NT2/D1 (cell line): Measurements from ENCODE around the gene GP1BB.

Experiments
- DNase-seq: peaks from one replicate; pipeline ENCODE4 v3.0.0-alpha.2; 2011; ENCODE audit warnings: low read depth, low spot score
- H3K27me3 ChIP-seq: 2 replicates; pipeline ENCODE4 v1.6.0; 2011; ENCODE audit warnings: mild to moderate bottlenecking; ENCODE audit not compliant: insufficient read length, insufficient read depth
- H3K36me3 ChIP-seq: 2 replicates; pipeline ENCODE4 v1.6.1; 2011; ENCODE audit warnings: mild to moderate bottlenecking, low read length, mixed read lengths; ENCODE audit not compliant: insufficient read depth, insufficient read length
- H3K4me1 ChIP-seq: 2 replicates; pipeline ENCODE4 v1.5.1; 2011; ENCODE audit not compliant: insufficient read depth, insufficient read length
- H3K4me3 ChIP-seq: 2 replicates; pipeline ENCODE4 v1.5.1; 2011; ENCODE audit warnings: low read depth; ENCODE audit not compliant: insufficient read length
- H3K9ac ChIP-seq: 2 replicates; pipeline ENCODE4 v1.6.0; 2011; ENCODE audit warnings: low read depth; ENCODE audit not compliant: insufficient read length
- H3K9me3 ChIP-seq: 2 replicates; pipeline ENCODE4 v1.5.1; 2011; ENCODE audit warnings: mild to moderate bottlenecking, low read length; ENCODE audit not compliant: insufficient read depth
- SUZ12 ChIP-seq: IDR thresholded peaks from 2 replicates; pipeline ENCODE4 v1.6.1; 2011; ENCODE audit not compliant: insufficient read length, insufficient read depth; ENCODE audit errors: extremely low read depth
- YY1 ChIP-seq: IDR thresholded peaks from 2 replicates; pipeline ENCODE4 v1.6.1; 2011; ENCODE audit not compliant: insufficient read length, insufficient read depth
- ZNF274 ChIP-seq: IDR thresholded peaks from 2 replicates; pipeline ENCODE4 v1.6.1; 2011; ENCODE audit warnings: mild to moderate bottlenecking, low read depth, low read length

The GP1BB gene

DNA sequence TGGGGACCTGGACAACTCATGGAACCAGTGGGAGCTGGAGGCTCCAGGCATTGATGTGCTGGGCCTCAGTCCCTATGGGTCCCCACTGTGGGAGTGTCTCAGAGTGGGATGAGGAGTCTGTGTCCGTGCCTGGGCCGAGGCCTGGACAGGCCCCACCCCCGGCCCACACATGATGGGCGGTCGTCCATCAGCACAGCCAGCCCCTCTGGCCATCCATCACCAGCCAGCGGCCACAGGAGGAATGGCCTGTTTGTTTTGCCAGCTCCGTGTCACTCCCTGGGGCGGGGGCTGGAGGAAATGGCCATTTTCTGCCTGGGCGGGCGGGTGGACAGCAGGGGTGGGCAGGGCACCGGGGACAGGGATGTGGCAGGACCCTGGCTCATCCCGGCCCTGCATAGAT, 24.2 kb downstream of the GP1BB start:
- Histone ChIP-seq H3K4me3 (no peak overlapping the region), H3K9me3 (no peaks in the 10 kb centered on the region), H3K27me3 (no peaks in the 10 kb centered on the region), H3K36me3 (no peaks in the 10 kb centered on the region), H3K4me1 (peaks cover 17% of the 10 kb centered on the region), H3K9ac (no peak overlapping the region)
- no peak for DNase-seq
- TF ChIP-seq YY1, result no peak
- TF ChIP-seq ZNF274, result no peak
- no peak for TF ChIP-seq SUZ12

DNA sequence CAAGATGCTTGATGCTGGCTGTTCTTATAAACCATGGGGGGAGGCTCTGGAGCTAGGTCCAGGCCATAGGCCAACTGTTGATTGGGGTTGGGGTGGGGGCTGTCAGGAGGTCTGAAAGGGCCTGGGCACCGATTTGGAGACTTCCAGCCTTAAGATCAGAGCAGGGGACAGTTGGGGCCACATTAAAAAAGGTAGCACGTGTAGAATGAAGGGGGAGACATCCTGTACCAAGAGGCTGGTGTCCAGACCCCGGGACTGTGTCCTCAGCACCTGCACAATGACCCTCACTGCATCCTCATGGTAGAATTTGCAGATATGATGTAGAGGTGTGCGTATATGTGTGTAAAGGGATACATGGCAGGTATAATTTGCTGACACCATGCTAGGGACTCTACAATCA, 24.8 kb downstream of the GP1BB start:
- no peak overlapping the region for H3K9ac ChIP-seq

DNA sequence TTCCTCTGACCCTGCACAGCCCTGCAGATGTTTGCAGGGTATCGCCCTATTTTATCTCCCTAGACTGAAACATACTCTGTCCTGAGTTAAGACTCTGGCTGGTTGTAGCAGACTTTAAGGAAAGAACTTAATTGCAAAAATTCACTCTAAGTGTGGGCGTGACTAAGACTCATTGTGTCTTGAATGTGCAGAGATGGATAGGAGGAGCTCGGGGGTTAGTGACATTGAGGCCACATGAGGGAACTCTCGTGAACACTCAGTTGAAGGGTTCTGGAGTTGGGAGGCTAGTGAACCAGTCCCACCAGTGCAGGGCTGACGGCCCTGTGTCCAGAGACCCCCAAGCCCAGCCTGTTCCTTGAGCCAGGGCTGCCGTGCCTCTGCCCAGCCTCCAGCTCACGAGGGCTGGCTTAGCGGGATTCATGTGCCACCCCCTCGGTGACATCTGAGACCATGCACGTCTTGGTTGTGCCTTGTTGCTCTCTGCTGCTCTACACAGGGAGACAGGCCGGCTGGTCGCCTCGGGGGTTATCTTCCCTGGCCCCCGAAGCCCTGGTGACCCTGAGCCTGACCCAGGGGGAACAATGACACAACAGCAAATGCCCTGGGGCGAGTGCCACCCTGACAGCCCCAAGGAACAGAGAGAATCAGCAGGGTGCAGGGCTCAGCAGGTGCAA, 25.8 kb downstream of the GP1BB start:
- H3K9me3 ChIP-seq, result no peaks in the 10 kb centered on the region
- no peaks in the 10 kb centered on the region for H3K36me3 ChIP-seq
- no peak for DNase-seq
- peaks cover 13% of the 10 kb centered on the region for H3K27me3 ChIP-seq
- H3K4me1 ChIP-seq, result peaks cover 25% of the 10 kb centered on the region
- TF ChIP-seq SUZ12, result no peak
- TF ChIP-seq ZNF274, result no peak
- TF ChIP-seq YY1, result no peak
- H3K9ac ChIP-seq, result no peak overlapping the region
- no peak overlapping the region for H3K4me3 ChIP-seq

More for the DNA sequence above, 24.8 kb downstream of the GP1BB start:
- no peaks in the 10 kb centered on the region for H3K36me3 ChIP-seq
- TF ChIP-seq YY1 (no peak), ZNF274 (no peak), SUZ12 (no peak)
- DNase-seq, result no peak
- H3K9me3 ChIP-seq, result no peaks in the 10 kb centered on the region
- H3K27me3 ChIP-seq, result peaks cover 3% of the 10 kb centered on the region
- peaks cover 22% of the 10 kb centered on the region for H3K4me1 ChIP-seq
- H3K4me3 ChIP-seq, result no peak overlapping the region

DNA sequence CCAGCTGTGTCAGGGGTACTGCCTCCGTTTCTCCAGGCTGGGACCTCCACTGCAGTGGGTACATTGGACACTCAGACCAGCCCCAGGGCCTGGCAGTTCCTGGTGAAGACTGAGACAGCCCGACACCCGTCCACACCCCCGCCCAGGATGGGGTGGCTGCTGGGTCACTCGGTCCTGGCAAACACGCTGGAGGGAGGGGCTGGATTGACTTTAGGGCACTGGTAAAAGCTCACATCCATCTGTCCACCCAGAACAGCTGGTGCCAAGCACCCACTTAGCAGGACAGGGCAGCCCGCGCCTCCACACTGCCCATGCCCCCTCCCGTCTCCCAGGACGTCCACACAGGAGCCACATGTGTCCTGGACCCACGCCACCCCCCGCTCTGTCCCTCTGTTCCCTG, 26.5 kb downstream of the GP1BB start:
- no peaks in the 10 kb centered on the region for H3K9me3 ChIP-seq
- peaks cover 20% of the 10 kb centered on the region for H3K27me3 ChIP-seq
- no peak overlapping the region for H3K4me3 ChIP-seq
- no peaks in the 10 kb centered on the region for H3K36me3 ChIP-seq
- no peak overlapping the region for H3K9ac ChIP-seq
- peaks cover 25% of the 10 kb centered on the region for H3K4me1 ChIP-seq
- TF ChIP-seq SUZ12 (no peak), YY1 (no peak), ZNF274 (no peak)
- no peak for DNase-seq

DNA sequence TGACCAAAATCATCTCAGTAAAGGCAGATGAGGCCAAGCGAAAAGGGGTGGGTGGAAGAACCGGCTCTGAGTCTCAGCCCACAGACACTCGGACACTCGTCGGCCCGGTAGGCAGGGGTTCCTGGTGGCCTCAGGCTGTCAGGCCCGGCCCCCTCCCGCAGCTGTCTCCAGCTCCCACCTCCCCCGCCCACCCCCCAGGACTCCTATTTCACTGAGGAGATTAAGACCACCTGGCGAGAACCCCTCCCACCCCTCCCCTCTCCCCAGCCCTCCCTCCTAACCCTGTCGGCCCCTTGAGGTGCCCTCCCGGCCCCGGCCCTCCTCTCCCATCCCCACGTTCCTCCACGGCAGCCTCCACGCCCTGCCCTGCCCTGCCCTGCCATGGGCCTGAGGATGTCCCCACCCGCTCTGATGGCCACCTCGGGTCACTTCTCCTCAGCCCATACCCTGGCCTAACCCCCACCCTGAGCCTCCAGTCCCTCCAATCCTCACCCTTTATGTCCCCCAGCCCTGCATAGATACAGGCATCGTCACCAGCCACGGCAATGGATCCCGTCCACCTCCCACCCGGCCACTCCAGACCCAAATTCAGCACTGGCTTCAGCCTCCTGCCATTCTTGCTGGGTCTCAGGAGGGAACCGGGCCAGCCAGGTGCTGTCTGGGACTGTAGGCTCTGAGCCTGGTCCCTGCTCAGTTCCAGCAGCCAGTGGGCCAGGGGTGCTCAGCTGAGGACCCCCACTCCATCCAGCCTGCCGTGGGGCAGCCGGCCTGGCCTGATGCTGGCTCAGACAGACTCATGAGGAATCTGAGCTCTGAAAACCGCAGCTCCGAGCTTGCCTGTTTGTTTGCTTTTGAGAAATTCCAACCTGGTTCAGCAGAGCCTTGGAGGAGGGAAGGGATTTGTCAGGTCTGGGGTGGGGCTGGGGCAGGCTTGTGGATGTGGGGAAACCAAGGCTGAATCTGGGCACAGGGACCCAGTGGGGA, 27.5 kb downstream of the GP1BB start:
- TF ChIP-seq SUZ12 (no peak), ZNF274 (no peak), YY1 (no peak)
- H3K36me3 ChIP-seq, result no peaks in the 10 kb centered on the region
- no peak for DNase-seq
- no peak overlapping the region for H3K4me3 ChIP-seq
- peaks cover 23% of the 10 kb centered on the region for H3K4me1 ChIP-seq
- no peaks in the 10 kb centered on the region for H3K9me3 ChIP-seq
- no peak overlapping the region for H3K9ac ChIP-seq
- peaks cover 29% of the 10 kb centered on the region for H3K27me3 ChIP-seq

DNA sequence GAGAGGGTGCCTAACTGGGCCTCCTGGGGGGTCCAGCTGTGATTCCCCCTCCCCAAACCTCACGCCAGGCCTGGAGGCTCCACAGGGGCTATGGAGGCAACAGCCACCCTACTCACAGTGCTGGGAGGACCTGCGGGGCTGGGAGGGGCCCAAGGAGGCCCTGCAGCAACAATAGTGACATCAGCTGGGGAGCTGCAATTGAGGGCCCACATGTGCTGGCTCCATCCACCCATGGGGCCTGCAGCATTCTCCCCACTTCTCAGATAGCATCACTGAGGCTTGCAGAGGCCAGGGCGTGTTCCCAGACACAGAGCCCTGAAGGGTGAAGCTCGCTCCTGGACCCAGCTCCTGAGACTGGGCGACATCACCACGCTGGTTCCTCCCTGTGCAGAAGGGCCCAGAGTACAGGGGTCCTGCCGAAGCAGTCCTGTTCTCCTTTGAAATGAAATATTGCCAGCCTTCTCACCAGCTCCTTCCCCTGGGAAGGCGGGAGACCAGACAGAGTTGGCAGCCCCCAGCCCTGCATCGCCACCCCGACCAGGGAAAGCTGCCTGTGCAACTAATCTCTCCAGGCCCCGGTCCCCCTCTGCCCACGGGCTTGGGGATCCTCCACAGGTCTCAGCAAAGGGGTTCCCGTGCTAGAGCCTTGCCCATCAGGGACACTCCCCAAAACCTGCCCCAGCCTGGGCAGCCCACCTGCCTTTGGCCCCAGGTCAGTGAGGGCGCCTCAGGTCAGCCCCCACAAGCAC, 28.3 kb downstream of the GP1BB start:
- Histone ChIP-seq H3K9ac (no peak overlapping the region), H3K27me3 (peaks cover 38% of the 10 kb centered on the region), H3K4me1 (peaks cover 23% of the 10 kb centered on the region), H3K9me3 (no peaks in the 10 kb centered on the region), H3K36me3 (no peaks in the 10 kb centered on the region), H3K4me3 (no peak overlapping the region)
- TF ChIP-seq YY1 (no peak), SUZ12 (no peak), ZNF274 (no peak)
- no peak for DNase-seq

DNA sequence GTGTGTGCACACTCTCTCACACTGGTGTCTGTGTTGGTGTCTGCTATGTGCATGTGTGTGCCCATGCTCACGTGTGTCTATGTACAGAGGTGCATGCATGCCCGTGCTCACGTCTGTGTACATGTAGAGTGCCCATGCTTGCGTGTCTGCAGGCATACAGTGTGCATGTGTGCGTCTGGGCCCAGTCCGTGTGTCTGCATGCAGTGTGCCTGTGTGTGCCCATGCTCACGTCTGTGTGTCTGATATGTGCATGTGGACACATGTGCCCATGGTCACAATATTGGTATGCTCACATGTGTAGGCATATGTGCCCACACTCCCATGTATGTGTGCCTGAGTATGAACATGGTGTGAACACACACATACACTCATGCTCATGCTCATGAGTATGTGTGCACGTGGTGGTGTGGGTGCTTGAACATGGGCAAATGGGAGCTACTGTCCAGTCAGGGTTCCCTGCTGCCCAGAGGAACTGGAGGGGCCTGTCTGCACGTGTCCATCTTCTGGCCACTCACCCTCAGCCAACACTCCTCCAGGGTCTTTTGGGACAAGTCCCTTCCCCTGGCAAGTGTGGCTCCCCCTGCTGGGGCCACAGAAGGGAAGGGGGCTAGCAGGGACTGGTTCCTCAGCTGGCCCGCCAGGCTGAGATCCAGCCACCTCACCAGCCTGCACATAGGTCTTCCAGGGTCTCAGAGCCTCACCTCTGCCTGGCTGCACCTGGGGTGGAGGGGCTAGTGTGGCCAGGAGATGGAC, 29.9 kb downstream of the GP1BB start:
- no peak overlapping the region for H3K4me3 ChIP-seq
- DNase-seq, result no peak
- no peak overlapping the region for H3K9ac ChIP-seq
- TF ChIP-seq YY1, result no peak
- TF ChIP-seq SUZ12, result no peak
- no peak for TF ChIP-seq ZNF274
- H3K4me1 ChIP-seq, result peaks cover 26% of the 10 kb centered on the region
- H3K27me3 ChIP-seq, result peaks cover 54% of the 10 kb centered on the region
- H3K9me3 ChIP-seq, result no peaks in the 10 kb centered on the region
- H3K36me3 ChIP-seq, result no peaks in the 10 kb centered on the region
